Activated T-cell treated with anti-CD3 and anti-CD28 coated beads, Interleukin-2, amount 50 U/mL, for 24 hours (primary cell): ENCODE results near the gene TRIM34.
"Not testable (repeated sequence)": the region's sequence is repeated elsewhere in the genome, so short reads cannot be mapped to it uniquely, and the experiment has no call there.

Experiments
- DNase-seq: peaks from one replicate; pipeline ENCODE4 v3.0.0-alpha.2; 2020
- H3K27ac Mint-ChIP-seq: 2 replicates; pipeline ENCODE4 v1.8.0; 2020; ENCODE audit warnings: mild to moderate bottlenecking, mixed read lengths
- H3K27me3 Mint-ChIP-seq: 2 replicates; pipeline ENCODE4 v1.8.0; 2020; ENCODE audit warnings: mixed read lengths
- H3K36me3 Mint-ChIP-seq: 2 replicates; pipeline ENCODE4 v1.8.0; 2020; ENCODE audit warnings: low read depth, mixed read lengths
- H3K4me1 Mint-ChIP-seq: 2 replicates; pipeline ENCODE4 v1.8.0; 2020; ENCODE audit warnings: low read depth, mixed read lengths
- H3K4me3 Mint-ChIP-seq: 2 replicates; pipeline ENCODE4 v1.8.0; 2020; ENCODE audit warnings: mild to moderate bottlenecking, moderate library complexity, mixed read lengths
- H3K9me3 Mint-ChIP-seq: 2 replicates; pipeline ENCODE4 v1.8.0; 2020; ENCODE audit warnings: mixed read lengths

Gene TRIM34

DNA sequence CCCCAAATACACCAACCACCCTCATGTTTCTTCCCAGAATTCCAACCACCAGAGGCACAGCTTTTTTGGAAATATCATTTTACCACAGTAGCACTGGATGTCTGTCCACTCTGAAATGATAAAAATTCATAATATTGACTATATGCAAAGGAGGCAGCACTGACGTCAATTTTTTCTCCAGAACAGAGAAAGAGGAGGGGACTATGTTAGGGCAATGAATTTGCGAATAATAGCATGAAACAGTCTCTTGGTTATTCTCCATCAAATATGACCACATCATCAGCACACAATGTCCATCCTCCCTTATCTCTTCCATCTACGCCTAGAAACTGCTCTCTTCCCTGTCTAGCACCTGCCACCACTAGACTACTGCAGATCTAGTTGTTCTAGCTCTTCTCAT is 21.3 kb downstream of the TRIM34 start:
- no peak overlapping the region for H3K27ac Mint-ChIP-seq
- DNase-seq: no peak
- no peak overlapping the region for H3K4me3 Mint-ChIP-seq
- H3K4me1 Mint-ChIP-seq: peaks cover 6% of the 10 kb centered on the region
- no peaks in the 10 kb centered on the region for H3K9me3 Mint-ChIP-seq
- no peaks in the 10 kb centered on the region for H3K27me3 Mint-ChIP-seq
- H3K36me3 Mint-ChIP-seq: peaks cover 29% of the 10 kb centered on the region

DNA sequence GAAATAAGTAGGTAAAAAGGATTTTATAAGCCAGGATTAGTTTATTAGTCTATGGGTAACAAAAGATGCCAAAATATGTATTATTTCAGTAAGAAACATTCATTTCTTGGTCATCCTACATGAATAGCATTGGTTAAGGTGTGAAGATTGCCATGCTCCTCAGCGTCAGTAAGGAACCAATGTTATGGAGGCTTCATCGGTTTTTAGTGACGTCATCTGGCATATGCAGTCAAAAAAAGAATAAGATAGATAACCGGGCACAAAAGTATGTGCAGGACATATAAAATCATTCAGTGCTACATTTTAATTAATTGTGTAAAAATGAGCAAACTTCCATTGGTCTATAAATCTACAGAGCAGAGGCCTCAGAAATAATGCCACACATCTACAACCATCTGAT is 30.7 kb downstream of the TRIM34 start:
- Mint-ChIP-seq H3K27ac (no peak overlapping the region), H3K27me3 (no peaks in the 10 kb centered on the region), H3K9me3 (peaks cover 12% of the 10 kb centered on the region), H3K4me1 (no peaks in the 10 kb centered on the region), H3K4me3 (no peak overlapping the region), H3K36me3 (peaks cover 10% of the 10 kb centered on the region)
- DNase-seq: no peak

DNA sequence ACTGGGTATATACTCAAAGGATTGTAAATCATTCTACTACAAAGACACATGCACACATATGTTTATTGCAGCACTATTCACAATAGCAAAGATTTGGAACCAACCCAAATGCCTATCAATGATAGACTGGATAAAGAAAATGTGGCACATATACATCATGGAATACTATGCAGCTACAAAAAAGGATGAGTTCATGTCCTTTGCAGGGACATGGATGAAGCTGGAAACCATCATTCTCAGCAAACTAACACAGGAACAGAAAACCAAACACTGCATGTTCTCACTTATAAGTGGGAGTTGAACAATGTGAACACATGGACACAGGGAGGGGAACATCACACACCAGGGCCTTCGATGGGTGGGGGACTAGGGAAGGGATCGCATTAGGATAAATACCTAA is 32.2 kb downstream of the TRIM34 start:
- not testable (repeated sequence) for H3K4me3 Mint-ChIP-seq, H3K27me3 Mint-ChIP-seq, H3K27ac Mint-ChIP-seq, H3K4me1 Mint-ChIP-seq, DNase-seq, H3K36me3 Mint-ChIP-seq, H3K9me3 Mint-ChIP-seq

GRCh38 chr11:5658318-5658717 is 33.5 kb downstream of the TRIM34 start:
- Mint-ChIP-seq H3K27ac (no peak overlapping the region), H3K27me3 (no peaks in the 10 kb centered on the region), H3K36me3 (peaks cover 15% of the 10 kb centered on the region), H3K9me3 (peaks cover 7% of the 10 kb centered on the region), H3K4me1 (no peaks in the 10 kb centered on the region), H3K4me3 (no peak overlapping the region)
- no peak for DNase-seq

DNA sequence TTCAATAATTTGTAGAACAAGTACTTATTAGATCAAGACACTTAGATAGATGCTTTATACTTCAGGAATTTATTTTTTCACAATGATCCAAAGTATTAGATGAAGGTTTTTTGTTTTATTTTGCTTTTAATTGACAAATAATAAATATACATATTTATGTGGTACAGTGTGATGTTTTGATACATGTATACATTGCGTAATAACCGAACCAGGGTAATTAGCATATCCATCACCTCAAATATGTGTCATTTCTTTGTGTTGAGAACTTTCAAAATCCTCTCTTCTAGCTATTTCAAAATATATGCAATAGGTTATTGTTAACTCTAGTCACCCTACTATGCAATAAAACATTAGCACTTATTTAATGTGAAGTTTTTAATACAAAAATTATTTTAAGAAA is 38.7 kb downstream of the TRIM34 start:
- Mint-ChIP-seq H3K4me1 (no peaks in the 10 kb centered on the region), H3K27me3 (no peaks in the 10 kb centered on the region), H3K9me3 (peaks cover 2% of the 10 kb centered on the region), H3K27ac (no peak overlapping the region), H3K4me3 (no peak overlapping the region), H3K36me3 (peaks cover 45% of the 10 kb centered on the region)
- DNase-seq: no peak

- DNase-seq: no peak
- Mint-ChIP-seq H3K4me3 (no peak overlapping the region), H3K27me3 (no peaks in the 10 kb centered on the region), H3K27ac (peak overlapping the region; percentile 7), H3K4me1 (no peaks in the 10 kb centered on the region), H3K9me3 (no peaks in the 10 kb centered on the region), H3K36me3 (peaks cover 58% of the 10 kb centered on the region)
Observed at GRCh38 chr11:5665051-5665570, 40.3 kb downstream of the TRIM34 start.

DNA sequence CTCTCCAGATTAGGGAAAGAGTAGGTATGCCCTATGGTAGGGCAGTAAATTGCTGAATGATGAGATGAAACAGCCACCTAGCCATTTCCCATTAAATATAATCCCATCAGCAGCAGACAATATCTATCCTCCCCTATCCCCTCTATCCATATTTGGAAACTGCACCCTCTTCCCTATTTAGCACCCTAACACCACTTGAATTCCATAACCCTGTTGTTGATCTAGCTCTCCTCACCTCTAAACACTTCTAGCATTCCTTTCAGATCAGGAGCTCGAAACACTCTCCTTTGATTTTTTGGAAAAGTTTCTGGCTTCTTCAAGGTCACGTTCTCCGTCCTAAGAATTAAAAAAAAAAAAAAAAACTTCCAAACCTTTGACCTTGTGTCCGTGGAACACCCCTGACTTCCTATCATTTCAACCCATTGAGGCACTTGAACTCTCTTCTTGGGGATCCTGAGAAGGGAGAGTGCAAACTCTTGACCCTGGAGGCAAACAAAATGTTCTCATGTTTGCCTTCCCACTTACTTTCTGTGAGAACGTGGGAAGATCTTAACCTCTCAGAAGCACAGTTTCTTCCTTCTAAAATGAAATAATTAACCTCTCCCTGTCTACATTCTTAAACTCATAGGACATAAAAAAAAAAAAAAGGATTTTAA is 41.1 kb downstream of the TRIM34 start:
- no peak overlapping the region for H3K4me3 Mint-ChIP-seq
- H3K4me1 Mint-ChIP-seq: no peaks in the 10 kb centered on the region
- DNase-seq: no peak
- no peaks in the 10 kb centered on the region for H3K27me3 Mint-ChIP-seq
- no peak overlapping the region for H3K27ac Mint-ChIP-seq
- H3K9me3 Mint-ChIP-seq: no peaks in the 10 kb centered on the region
- H3K36me3 Mint-ChIP-seq: peaks cover 65% of the 10 kb centered on the region

DNA sequence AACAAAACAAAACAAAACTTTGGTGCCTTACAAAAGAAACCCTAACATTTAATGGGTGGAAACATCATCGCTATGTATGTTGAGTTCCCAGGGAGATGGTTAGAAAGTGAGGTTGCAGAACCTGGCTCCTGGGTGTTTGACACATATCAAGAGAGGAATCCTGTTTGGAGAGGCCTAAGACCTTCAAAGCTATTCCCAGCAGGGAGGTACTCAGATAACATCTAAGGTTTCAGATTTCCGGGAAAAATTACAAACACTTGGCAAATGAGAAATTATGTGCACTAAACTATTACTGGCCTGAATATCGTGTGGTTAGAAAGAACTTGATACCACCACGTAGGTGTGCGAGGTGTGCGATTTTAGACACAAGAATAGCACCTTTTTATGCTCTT is 41.6 kb downstream of the TRIM34 start:
- H3K4me3 Mint-ChIP-seq: no peak overlapping the region
- H3K27me3 Mint-ChIP-seq: no peaks in the 10 kb centered on the region
- peak overlapping the region; percentile 30 for H3K27ac Mint-ChIP-seq
- H3K9me3 Mint-ChIP-seq: no peaks in the 10 kb centered on the region
- no peak for DNase-seq
- H3K4me1 Mint-ChIP-seq: no peaks in the 10 kb centered on the region
- H3K36me3 Mint-ChIP-seq: peaks cover 70% of the 10 kb centered on the region

DNA sequence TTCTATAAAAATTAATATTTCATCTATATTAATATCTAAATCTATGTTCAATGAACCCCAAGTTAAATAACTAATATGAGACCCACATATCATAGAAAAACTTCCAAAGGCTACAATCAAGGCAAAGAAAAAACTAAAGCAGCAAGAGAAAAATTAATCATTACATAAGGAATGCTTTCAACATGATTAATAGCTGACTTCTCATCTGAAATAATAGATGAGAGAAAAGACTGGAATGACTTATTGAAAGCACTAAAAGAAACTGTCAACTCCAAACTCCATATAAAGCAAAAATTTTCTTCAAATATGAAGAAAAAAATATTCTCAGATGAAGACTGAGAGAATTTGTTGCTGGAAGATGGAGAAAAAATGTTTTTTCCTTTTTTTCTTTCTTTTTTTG is 47.0 kb downstream of the TRIM34 start:
- Mint-ChIP-seq H3K4me3 (no peak overlapping the region), H3K27ac (no peak overlapping the region), H3K36me3 (peaks cover 53% of the 10 kb centered on the region), H3K9me3 (no peaks in the 10 kb centered on the region), H3K4me1 (peaks cover 10% of the 10 kb centered on the region), H3K27me3 (no peaks in the 10 kb centered on the region)
- DNase-seq: no peak

DNA sequence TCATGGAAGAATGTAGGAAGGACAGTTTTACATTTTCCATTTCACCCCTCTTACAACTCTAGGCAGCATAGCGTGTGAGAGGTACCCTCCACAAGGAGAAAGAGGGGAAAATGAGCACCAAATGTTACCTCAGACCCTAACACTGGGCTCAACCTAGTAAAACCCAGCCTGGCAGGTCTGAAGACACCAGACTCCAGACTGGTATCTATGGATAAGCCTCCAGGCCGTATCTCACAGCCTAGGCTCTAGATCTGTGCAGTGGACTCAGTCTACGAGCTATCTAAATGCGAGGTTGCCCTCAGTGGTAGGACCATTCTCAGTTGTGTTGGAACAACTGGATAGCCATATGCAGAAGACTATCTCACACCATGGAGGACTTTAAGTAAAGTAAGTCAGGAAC is 49.6 kb downstream of the TRIM34 start:
- H3K4me3 Mint-ChIP-seq: no peak overlapping the region
- no peaks in the 10 kb centered on the region for H3K27me3 Mint-ChIP-seq
- DNase-seq: no peak
- no peaks in the 10 kb centered on the region for H3K9me3 Mint-ChIP-seq
- peaks cover 19% of the 10 kb centered on the region for H3K4me1 Mint-ChIP-seq
- peaks cover 59% of the 10 kb centered on the region for H3K36me3 Mint-ChIP-seq
- H3K27ac Mint-ChIP-seq: no peak overlapping the region

- DNase-seq: no peak
- Mint-ChIP-seq H3K27me3 (no peaks in the 10 kb centered on the region), H3K36me3 (peaks cover 53% of the 10 kb centered on the region), H3K9me3 (no peaks in the 10 kb centered on the region), H3K27ac (peak overlapping the region; percentile 7), H3K4me3 (no peak overlapping the region), H3K4me1 (peaks cover 31% of the 10 kb centered on the region)
Observed at GRCh38 chr11:5679811-5680210, 55.0 kb downstream of the TRIM34 start.

DNA sequence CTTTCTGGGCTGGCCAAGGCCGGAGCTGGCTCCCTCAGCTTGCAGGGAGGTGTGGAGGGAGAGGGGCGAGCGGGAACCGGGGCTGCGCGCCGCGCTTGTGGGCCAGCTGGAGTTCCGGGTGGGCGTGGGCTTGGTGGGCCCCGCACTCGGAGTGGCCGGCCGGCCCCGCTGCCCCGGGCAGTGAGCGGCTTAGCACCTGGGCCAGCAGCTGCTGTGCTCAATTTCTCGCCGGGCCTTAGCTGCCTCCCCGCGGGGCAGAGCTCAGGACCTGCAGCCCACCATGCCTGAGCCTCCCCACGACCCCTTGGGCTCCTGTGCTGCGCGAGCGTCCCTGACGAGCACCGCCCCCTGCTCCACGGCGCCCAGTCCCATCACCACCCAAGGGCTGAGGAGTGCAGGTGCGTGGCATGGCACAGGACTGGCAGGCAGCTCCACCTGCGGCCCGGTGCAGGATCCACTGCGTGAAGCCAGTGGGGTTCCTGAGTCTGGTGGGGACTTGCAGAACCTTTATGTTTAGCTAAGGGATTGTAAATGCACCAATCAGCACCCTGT is 58.2 kb downstream of the TRIM34 start:
- Mint-ChIP-seq H3K36me3 (peaks cover 33% of the 10 kb centered on the region), H3K27ac (peak overlapping the region; percentile 98), H3K4me1 (peaks cover 46% of the 10 kb centered on the region)
- not testable (repeated sequence) for H3K4me3 Mint-ChIP-seq, H3K9me3 Mint-ChIP-seq, H3K27me3 Mint-ChIP-seq, DNase-seq

DNA sequence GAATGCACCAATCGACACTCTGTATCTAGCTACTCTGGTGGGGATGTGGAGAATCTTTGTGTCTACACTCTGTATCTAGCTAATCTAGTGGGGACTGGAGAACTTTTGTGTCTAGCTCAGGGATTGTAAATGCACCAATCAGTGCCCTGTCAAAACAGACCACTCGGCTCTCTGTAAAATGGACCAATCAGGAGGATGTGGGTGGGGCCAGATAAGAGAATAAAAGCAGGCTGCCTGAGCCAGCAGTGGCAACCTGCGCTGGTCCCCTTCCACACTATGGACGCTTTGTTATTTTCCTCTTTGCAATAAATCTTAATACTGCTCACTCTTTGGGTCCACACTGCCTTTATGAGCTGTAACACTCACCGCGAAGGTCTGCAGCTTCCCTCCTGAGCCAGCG is 58.8 kb downstream of the TRIM34 start:
- not testable (repeated sequence) for H3K27me3 Mint-ChIP-seq, H3K9me3 Mint-ChIP-seq
- H3K4me1 Mint-ChIP-seq: peaks cover 50% of the 10 kb centered on the region
- H3K36me3 Mint-ChIP-seq: peaks cover 26% of the 10 kb centered on the region
- peak overlapping the region; percentile 98 for H3K27ac Mint-ChIP-seq
- peak; percentile 49 for DNase-seq
- peak overlapping the region; percentile 85 for H3K4me3 Mint-ChIP-seq

- Mint-ChIP-seq H3K4me3 (peak overlapping the region; percentile 85), H3K27me3 (no peaks in the 10 kb centered on the region), H3K9me3 (no peaks in the 10 kb centered on the region), H3K4me1 (peaks cover 50% of the 10 kb centered on the region), H3K36me3 (peaks cover 21% of the 10 kb centered on the region), H3K27ac (peak overlapping the region; percentile 98)
- no peak for DNase-seq
Observed at GRCh38 chr11:5684036-5684645, 59.3 kb downstream of the TRIM34 start.

- Mint-ChIP-seq H3K9me3 (no peaks in the 10 kb centered on the region), H3K27ac (peak within 1 kb of the TSS; percentile 98), H3K4me1 (peaks cover 52% of the 10 kb centered on the region), H3K27me3 (no peaks in the 10 kb centered on the region), H3K36me3 (peaks cover 14% of the 10 kb centered on the region), H3K4me3 (peak within 1 kb of the TSS; percentile 85)
- peak; percentile 80 for DNase-seq
Observed at GRCh38 chr11:5684646-5685362, 60.0 kb downstream of the TRIM34 start, which contains the start of gene TRIM5. Gene TRIM5 (minus strand): TSS chr11:5685074. CDS start chr11:5680177, 4,897 bp downstream.
